Measurements from ENCODE around the gene RASSF5.

- TF ChIP-seq TAF1 (IDR thresholded peaks at IDR 0.05; ENCODE audit: low read depth, low read length) (no peak), POLR2AphosphoS5 (IDR thresholded peaks at IDR 0.05; ENCODE audit: low read depth, low read length) (no peak), POLR2A (IDR thresholded peaks at IDR 0.05; ENCODE audit: low read depth, low read length) (no peak)
Measured at GRCh38 chr1:206565995-206566394, 58.7 kb downstream of the RASSF5 start.

Measured in GM12891 (cell line).